Measurements from ENCODE around the gene LIPG. TPM values are rescaled to one million over a fixed set of nuclear protein-coding genes. Genes with fewer than 3 reads are reported as not detected.
"Not testable (repeated sequence)": the region's sequence is repeated elsewhere in the genome, so short reads cannot be mapped to it uniquely, and the experiment has no call there.

LIPG gene
- total RNA-seq, 2 experiments from 2014 or later: 0.45 to 0.64 TPM

- no peaks in the 10 kb centered on the region for H3K9me3 Mint-ChIP-seq
- no peaks in the 10 kb centered on the region for H3K36me3 Mint-ChIP-seq
- H3K27me3 Mint-ChIP-seq: peaks cover 9% of the 10 kb centered on the region
- no peak overlapping the region for H3K27ac Mint-ChIP-seq
- no peak overlapping the region for H3K4me3 Mint-ChIP-seq
- DNase-seq: no peak
- H3K4me1 Mint-ChIP-seq: no peaks in the 10 kb centered on the region
These were observed 18.4 kb downstream of the LIPG start for GRCh38 chr18:49580279-49580678.

GRCh38 chr18:49581371-49581770, 19.5 kb downstream of the LIPG start:
- no peaks in the 10 kb centered on the region for H3K9me3 Mint-ChIP-seq
- no peak for DNase-seq
- H3K27me3 Mint-ChIP-seq: peaks cover 9% of the 10 kb centered on the region
- H3K36me3 Mint-ChIP-seq: no peaks in the 10 kb centered on the region
- no peak overlapping the region for H3K4me3 Mint-ChIP-seq
- H3K4me1 Mint-ChIP-seq: no peaks in the 10 kb centered on the region
- no peak overlapping the region for H3K27ac Mint-ChIP-seq

GRCh38 chr18:49582579-49582978, 20.7 kb downstream of the LIPG start:
- no peak overlapping the region for H3K4me3 Mint-ChIP-seq
- DNase-seq: no peak
- no peaks in the 10 kb centered on the region for H3K36me3 Mint-ChIP-seq
- no peak overlapping the region for H3K27ac Mint-ChIP-seq
- H3K9me3 Mint-ChIP-seq: no peaks in the 10 kb centered on the region
- H3K27me3 Mint-ChIP-seq: peaks cover 9% of the 10 kb centered on the region
- no peaks in the 10 kb centered on the region for H3K4me1 Mint-ChIP-seq

GRCh38 chr18:49584394-49584793, 22.5 kb downstream of the LIPG start:
- Mint-ChIP-seq H3K4me3 (no peak overlapping the region), H3K27ac (no peak overlapping the region)
- DNase-seq: no peak

GRCh38 chr18:49584951-49585350, 23.1 kb downstream of the LIPG start:
- H3K27me3 Mint-ChIP-seq, H3K4me3 Mint-ChIP-seq, H3K9me3 Mint-ChIP-seq, H3K27ac Mint-ChIP-seq, H3K4me1 Mint-ChIP-seq, H3K36me3 Mint-ChIP-seq, DNase-seq: not testable (repeated sequence)

More at GRCh38 chr18:49584394-49584793, 22.5 kb downstream of the LIPG start:
- Mint-ChIP-seq H3K36me3 (no peaks in the 10 kb centered on the region), H3K9me3 (no peaks in the 10 kb centered on the region), H3K27me3 (peaks cover 8% of the 10 kb centered on the region), H3K4me1 (no peaks in the 10 kb centered on the region)

- Mint-ChIP-seq H3K36me3 (no peaks in the 10 kb centered on the region), H3K4me3 (no peak overlapping the region), H3K9me3 (no peaks in the 10 kb centered on the region), H3K27me3 (peaks cover 4% of the 10 kb centered on the region), H3K4me1 (no peaks in the 10 kb centered on the region), H3K27ac (no peak overlapping the region)
- no peak for DNase-seq
These were observed 24.2 kb downstream of the LIPG start for GRCh38 chr18:49585781-49586663.

- Mint-ChIP-seq H3K27me3 (no peaks in the 10 kb centered on the region), H3K36me3 (no peaks in the 10 kb centered on the region), H3K9me3 (no peaks in the 10 kb centered on the region), H3K4me3 (no peak overlapping the region), H3K4me1 (no peaks in the 10 kb centered on the region), H3K27ac (no peak overlapping the region)
- no peak for DNase-seq
These were observed 26.3 kb downstream of the LIPG start for GRCh38 chr18:49588171-49588570.

GRCh38 chr18:49588971-49589370, 27.1 kb downstream of the LIPG start:
- no peak overlapping the region for H3K4me3 Mint-ChIP-seq
- H3K9me3 Mint-ChIP-seq: no peaks in the 10 kb centered on the region
- no peaks in the 10 kb centered on the region for H3K27me3 Mint-ChIP-seq
- DNase-seq: no peak
- no peaks in the 10 kb centered on the region for H3K4me1 Mint-ChIP-seq
- H3K36me3 Mint-ChIP-seq: no peaks in the 10 kb centered on the region
- no peak overlapping the region for H3K27ac Mint-ChIP-seq

GRCh38 chr18:49590608-49591007, 28.8 kb downstream of the LIPG start:
- no peak for DNase-seq
- no peaks in the 10 kb centered on the region for H3K27me3 Mint-ChIP-seq
- H3K9me3 Mint-ChIP-seq: no peaks in the 10 kb centered on the region
- H3K36me3 Mint-ChIP-seq: no peaks in the 10 kb centered on the region
- no peak overlapping the region for H3K27ac Mint-ChIP-seq
- H3K4me3 Mint-ChIP-seq: no peak overlapping the region
- H3K4me1 Mint-ChIP-seq: no peaks in the 10 kb centered on the region

GRCh38 chr18:49591271-49591670, 29.4 kb downstream of the LIPG start:
- Mint-ChIP-seq H3K36me3 (no peaks in the 10 kb centered on the region), H3K4me3 (no peak overlapping the region), H3K27me3 (no peaks in the 10 kb centered on the region), H3K9me3 (no peaks in the 10 kb centered on the region), H3K27ac (no peak overlapping the region), H3K4me1 (no peaks in the 10 kb centered on the region)
- no peak for DNase-seq

- Mint-ChIP-seq H3K27ac (no peak overlapping the region), H3K4me3 (no peak overlapping the region), H3K4me1 (no peaks in the 10 kb centered on the region), H3K9me3 (no peaks in the 10 kb centered on the region), H3K36me3 (no peaks in the 10 kb centered on the region), H3K27me3 (peaks cover 3% of the 10 kb centered on the region)
- no peak for DNase-seq
These were observed 29.9 kb downstream of the LIPG start for GRCh38 chr18:49591775-49592174.

- Mint-ChIP-seq H3K27ac (no peak overlapping the region), H3K4me3 (no peak overlapping the region), H3K36me3 (no peaks in the 10 kb centered on the region), H3K4me1 (peaks cover 4% of the 10 kb centered on the region), H3K27me3 (peaks cover 6% of the 10 kb centered on the region), H3K9me3 (no peaks in the 10 kb centered on the region)
- no peak for DNase-seq
These were observed 34.8 kb downstream of the LIPG start for GRCh38 chr18:49596687-49597086.

- DNase-seq: no peak
- H3K4me1 Mint-ChIP-seq: peaks cover 4% of the 10 kb centered on the region
- no peaks in the 10 kb centered on the region for H3K9me3 Mint-ChIP-seq
- no peak overlapping the region for H3K27ac Mint-ChIP-seq
- H3K4me3 Mint-ChIP-seq: no peak overlapping the region
- H3K36me3 Mint-ChIP-seq: no peaks in the 10 kb centered on the region
- H3K27me3 Mint-ChIP-seq: peaks cover 6% of the 10 kb centered on the region
These were observed 35.5 kb downstream of the LIPG start for GRCh38 chr18:49597157-49597931.

GRCh38 chr18:49601211-49601610, 39.4 kb downstream of the LIPG start:
- Mint-ChIP-seq H3K4me1 (peaks cover 4% of the 10 kb centered on the region), H3K27me3 (peaks cover 13% of the 10 kb centered on the region), H3K27ac (no peak overlapping the region), H3K9me3 (peaks cover 5% of the 10 kb centered on the region), H3K36me3 (no peaks in the 10 kb centered on the region), H3K4me3 (no peak overlapping the region)
- no peak for DNase-seq

GRCh38 chr18:49608366-49609255, 46.8 kb downstream of the LIPG start:
- no peaks in the 10 kb centered on the region for H3K36me3 Mint-ChIP-seq
- peaks cover 5% of the 10 kb centered on the region for H3K9me3 Mint-ChIP-seq
- no peak overlapping the region for H3K4me3 Mint-ChIP-seq
- H3K27me3 Mint-ChIP-seq: peaks cover 9% of the 10 kb centered on the region
- H3K4me1 Mint-ChIP-seq: peaks cover 3% of the 10 kb centered on the region
- H3K27ac Mint-ChIP-seq: no peak overlapping the region
- DNase-seq: no peak
